Measurements from ENCODE around the gene ADCY6. TPM values are rescaled to one million over a fixed set of nuclear protein-coding genes. Genes with fewer than 3 reads are reported as not detected.
A peak's percentile ranks its signal among the peaks of the same experiment; 100 is the strongest.

Gene ADCY6
- total RNA-seq, 2 experiments from 2014 or later = not detected

DNA sequence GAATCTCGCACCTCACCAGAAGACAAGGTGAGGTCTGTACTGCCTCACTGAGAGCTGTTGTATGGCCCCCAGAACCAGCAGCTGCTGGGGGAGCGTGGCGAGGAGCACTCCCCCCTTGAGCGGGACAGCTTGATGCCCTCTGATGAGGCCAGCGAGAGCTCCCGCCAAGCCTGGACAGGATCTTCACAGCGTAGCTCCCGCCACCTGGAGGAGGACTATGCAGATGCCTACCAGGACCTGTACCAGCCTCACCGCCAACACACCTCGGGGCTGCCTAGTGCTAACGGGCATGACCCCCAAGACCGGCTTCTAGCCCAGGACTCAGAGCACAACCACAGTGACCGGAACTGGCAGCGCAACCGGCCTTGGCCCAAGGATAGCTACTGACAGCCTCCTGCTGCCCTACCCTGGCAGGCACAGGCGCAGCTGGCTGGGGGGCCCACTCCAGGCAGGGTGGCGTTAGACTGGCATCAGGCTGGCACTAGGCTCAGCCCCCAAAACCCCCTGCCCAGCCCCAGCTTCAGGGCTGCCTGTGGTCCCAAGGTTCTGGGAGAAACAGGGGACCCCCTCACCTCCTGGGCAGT is 38.7 kb upstream of the ADCY6 start:
- H3K4me3 ChIP-seq (ENCODE audit: low read length) = no peak overlapping the region
- no peak overlapping the region for H3K27ac ChIP-seq (ENCODE audit: low read depth in 1 of 2, low read length in 2 of 2)
- H3K4me3 Mint-ChIP-seq = no peak overlapping the region
- intact Hi-C loops (cut with DNase I, micrococcal nuclease) = no loop called here
- H3K4me1 ChIP-seq (ENCODE audit: insufficient read depth, low read length) = peaks cover 5% of the 10 kb centered on the region
- no peaks in the 10 kb centered on the region for H3K27me3 ChIP-seq (ENCODE audit: control insufficient read depth in 1 of 2, insufficient read depth in 2 of 2, low read length in 2 of 2)
- no peaks in the 10 kb centered on the region for H3K27me3 Mint-ChIP-seq
- DNase-seq = no peak
- H3K9me3 ChIP-seq (ENCODE audit: control insufficient read depth in 1 of 2, insufficient read depth in 1 of 2, low read length in 2 of 2) = no peaks in the 10 kb centered on the region
- no peak overlapping the region for H3K27ac Mint-ChIP-seq
- CTCF ChIA-PET = interaction anchor here (0.6 kb wide), 1 partner anchor 13 kb away, joined by 3 read pairs; no protein-coding TSS in a partner anchor
- H3K9me3 Mint-ChIP-seq = no peaks in the 10 kb centered on the region
- H3K36me3 Mint-ChIP-seq (ENCODE audit: low read depth) = peaks cover 43% of the 10 kb centered on the region
- no peaks in the 10 kb centered on the region for H3K4me1 Mint-ChIP-seq (ENCODE audit: low read depth)
- TF ChIP-seq, protein P1, sequence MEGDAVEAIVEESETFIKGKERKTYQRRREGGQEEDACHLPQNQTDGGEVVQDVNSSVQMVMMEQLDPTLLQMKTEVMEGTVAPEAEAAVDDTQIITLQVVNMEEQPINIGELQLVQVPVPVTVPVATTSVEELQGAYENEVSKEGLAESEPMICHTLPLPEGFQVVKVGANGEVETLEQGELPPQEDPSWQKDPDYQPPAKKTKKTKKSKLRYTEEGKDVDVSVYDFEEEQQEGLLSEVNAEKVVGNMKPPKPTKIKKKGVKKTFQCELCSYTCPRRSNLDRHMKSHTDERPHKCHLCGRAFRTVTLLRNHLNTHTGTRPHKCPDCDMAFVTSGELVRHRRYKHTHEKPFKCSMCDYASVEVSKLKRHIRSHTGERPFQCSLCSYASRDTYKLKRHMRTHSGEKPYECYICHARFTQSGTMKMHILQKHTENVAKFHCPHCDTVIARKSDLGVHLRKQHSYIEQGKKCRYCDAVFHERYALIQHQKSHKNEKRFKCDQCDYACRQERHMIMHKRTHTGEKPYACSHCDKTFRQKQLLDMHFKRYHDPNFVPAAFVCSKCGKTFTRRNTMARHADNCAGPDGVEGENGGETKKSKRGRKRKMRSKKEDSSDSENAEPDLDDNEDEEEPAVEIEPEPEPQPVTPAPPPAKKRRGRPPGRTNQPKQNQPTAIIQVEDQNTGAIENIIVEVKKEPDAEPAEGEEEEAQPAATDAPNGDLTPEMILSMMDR (IDR thresholded peaks at IDR 0.05) = no peak
- ATAC-seq (ENCODE audit: poor library complexity) = no peak
- POLR2A ChIA-PET = interaction anchor here (0.7 to 2.0 kb wide), 2 partner anchors 13 to 25 kb away, joined by 3 to 8 read pairs; partner anchors contain the start of gene DDX23
- H3K36me3 ChIP-seq (ENCODE audit: insufficient read depth, low read length) = peaks cover 41% of the 10 kb centered on the region

DNA sequence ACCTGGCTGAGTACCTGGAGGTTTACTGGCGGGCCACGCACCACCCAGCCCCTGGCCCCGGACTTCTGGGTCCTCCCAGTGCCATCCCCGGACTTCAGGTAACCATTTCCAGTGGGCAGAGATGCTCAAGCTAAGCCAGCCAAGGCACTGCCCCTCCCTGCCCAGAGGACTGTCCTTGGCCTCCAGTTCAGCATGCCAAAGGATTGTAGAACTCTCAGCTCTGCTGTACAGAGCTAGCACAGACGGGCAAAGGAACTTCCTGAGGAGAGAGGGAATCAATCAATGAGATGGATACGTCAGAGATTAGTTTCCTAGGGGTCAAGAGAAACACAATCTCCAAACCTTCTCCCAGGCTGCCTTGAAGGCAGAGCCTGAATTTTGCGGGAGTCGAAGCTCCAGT is 38.1 kb upstream of the ADCY6 start:
- ATAC-seq (ENCODE audit: poor library complexity) = no peak

DNA sequence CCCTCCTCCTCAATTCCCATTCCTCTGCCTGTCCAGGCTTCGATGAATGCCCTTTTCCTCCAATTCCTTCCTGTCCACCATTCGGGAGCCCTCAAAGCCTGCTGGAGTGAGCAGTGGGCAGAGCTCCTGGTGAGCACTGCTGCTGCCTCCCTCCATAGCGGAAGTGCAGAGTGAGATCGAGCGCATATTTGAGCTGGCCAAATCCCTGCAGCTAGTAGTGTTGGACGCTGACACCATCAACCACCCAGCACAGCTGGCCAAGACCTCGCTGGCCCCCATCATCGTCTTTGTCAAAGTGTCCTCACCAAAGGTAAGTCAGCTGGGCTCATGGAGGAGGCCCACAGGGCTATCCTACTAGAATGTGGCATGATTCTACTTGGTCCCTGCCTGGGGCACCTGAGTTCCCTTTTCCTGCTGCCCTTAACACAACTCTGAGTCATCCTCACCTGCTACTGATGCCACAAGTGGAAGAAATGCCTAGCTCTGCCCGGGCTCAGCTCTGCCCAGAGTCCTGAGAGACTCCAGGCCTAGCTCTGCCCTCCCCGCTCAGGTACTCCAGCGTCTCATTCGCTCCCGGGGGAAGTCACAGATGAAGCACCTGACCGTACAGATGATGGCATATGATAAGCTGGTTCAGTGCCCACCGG is 37.4 kb upstream of the ADCY6 start:
- no peaks in the 10 kb centered on the region for H3K27me3 ChIP-seq (ENCODE audit: control insufficient read depth in 1 of 2, insufficient read depth in 2 of 2, low read length in 2 of 2)
- no peak overlapping the region for H3K27ac ChIP-seq (ENCODE audit: low read depth in 1 of 2, low read length in 2 of 2)
- ChIA-PET POLR2A (interaction anchor here (2.0 kb wide), 1 partner anchor 12 kb away, joined by 8 read pairs; no protein-coding TSS in a partner anchor), CTCF (interaction anchor here (0.7 to 2.5 kb wide), 2 partner anchors 12 to 27 kb away, joined by 3 to 11 read pairs; no protein-coding TSS in a partner anchor)
- intact Hi-C loops (cut with DNase I, micrococcal nuclease) = no loop called here
- peaks cover 31% of the 10 kb centered on the region for H3K36me3 Mint-ChIP-seq (ENCODE audit: low read depth)
- no peaks in the 10 kb centered on the region for H3K9me3 ChIP-seq (ENCODE audit: control insufficient read depth in 1 of 2, insufficient read depth in 1 of 2, low read length in 2 of 2)
- no peaks in the 10 kb centered on the region for H3K9me3 Mint-ChIP-seq
- no peaks in the 10 kb centered on the region for H3K27me3 Mint-ChIP-seq
- ATAC-seq (ENCODE audit: poor library complexity) (no peak), DNase-seq (no peak)
- H3K4me1 ChIP-seq (ENCODE audit: insufficient read depth, low read length) = peaks cover 5% of the 10 kb centered on the region
- peaks cover 28% of the 10 kb centered on the region for H3K36me3 ChIP-seq (ENCODE audit: insufficient read depth, low read length)
- peak overlapping the region; percentile 24 for H3K27ac Mint-ChIP-seq
- no peaks in the 10 kb centered on the region for H3K4me1 Mint-ChIP-seq (ENCODE audit: low read depth)
- TF ChIP-seq, protein P1 (IDR thresholded peaks at IDR 0.05) = no peak
- no peak overlapping the region for H3K4me3 ChIP-seq (ENCODE audit: low read length)
- H3K4me3 Mint-ChIP-seq = no peak overlapping the region

More for the DNA sequence above, 38.1 kb upstream of the ADCY6 start:
- Mint-ChIP-seq H3K27me3 (no peaks in the 10 kb centered on the region), H3K27ac (no peak overlapping the region), H3K4me3 (no peak overlapping the region), H3K9me3 (no peaks in the 10 kb centered on the region), H3K36me3 (ENCODE audit: low read depth) (peaks cover 37% of the 10 kb centered on the region), H3K4me1 (ENCODE audit: low read depth) (no peaks in the 10 kb centered on the region)
- Histone ChIP-seq H3K9me3 (ENCODE audit: control insufficient read depth in 1 of 2, insufficient read depth in 1 of 2, low read length in 2 of 2) (no peaks in the 10 kb centered on the region), H3K36me3 (ENCODE audit: insufficient read depth, low read length) (peaks cover 35% of the 10 kb centered on the region), H3K4me3 (ENCODE audit: low read length) (no peak overlapping the region), H3K4me1 (ENCODE audit: insufficient read depth, low read length) (peaks cover 5% of the 10 kb centered on the region), H3K27me3 (ENCODE audit: control insufficient read depth in 1 of 2, insufficient read depth in 2 of 2, low read length in 2 of 2) (no peaks in the 10 kb centered on the region), H3K27ac (ENCODE audit: low read depth in 1 of 2, low read length in 2 of 2) (no peak overlapping the region)
- ChIA-PET POLR2A (interaction anchor here (0.7 to 2.0 kb wide), 2 partner anchors 12 to 25 kb away, joined by 3 to 8 read pairs; partner anchors contain the start of gene DDX23), CTCF (interaction anchor here (2.5 kb wide), 1 partner anchor 13 kb away, joined by 11 read pairs; no protein-coding TSS in a partner anchor)
- TF ChIP-seq, protein P1 (IDR thresholded peaks at IDR 0.05) = no peak
- intact Hi-C loops (cut with DNase I, micrococcal nuclease) = no loop called here
- DNase-seq = no peak

All from CD4-positive, alpha-beta T cell (primary cell).